ENCODE results near the gene NT5DC3.
A peak's percentile ranks its signal among the peaks of the same experiment; 100 is the strongest.

NT5DC3 gene

DNA sequence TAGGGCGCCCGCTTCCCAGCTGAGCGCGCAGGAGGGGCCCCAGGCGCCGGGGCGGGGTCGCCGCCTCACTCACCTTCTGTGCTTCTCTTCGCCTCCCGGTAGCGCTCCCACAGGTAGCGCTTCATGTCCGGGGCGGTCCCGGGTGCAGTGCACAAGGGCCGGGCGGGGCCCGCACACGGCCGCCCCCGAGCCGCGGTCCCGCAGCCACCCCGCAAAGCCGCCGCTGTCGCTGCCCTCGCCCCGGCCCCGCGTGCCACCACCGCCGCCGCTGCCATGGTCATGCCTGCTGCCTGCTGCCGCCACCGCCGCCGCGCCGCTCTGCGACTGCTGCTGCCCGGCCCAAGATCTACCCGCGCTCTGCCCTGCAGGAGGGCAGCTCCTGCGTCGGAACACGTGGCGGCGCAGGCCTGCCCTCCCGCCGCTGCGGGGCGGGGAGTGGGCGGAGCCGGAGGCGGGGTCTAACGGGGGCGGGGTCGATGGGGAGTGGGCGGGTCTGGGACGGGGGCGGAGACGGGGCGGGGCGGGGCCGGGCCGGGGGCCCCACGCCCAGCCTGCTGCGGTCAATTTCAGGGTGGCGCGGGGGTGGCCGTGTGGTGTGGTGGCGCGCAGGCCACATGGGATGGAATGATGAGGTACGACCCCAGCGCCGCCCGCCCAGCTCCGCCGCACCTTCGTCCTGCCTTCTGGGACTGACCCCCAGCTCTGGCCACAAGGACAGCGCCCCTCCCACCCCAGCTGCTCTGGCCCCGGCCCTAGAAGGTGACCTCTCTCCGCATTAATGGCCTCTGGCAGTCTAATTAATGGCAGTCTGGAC is at the start of gene NT5DC3:
Gene NT5DC3, minus strand, starts transcription at position 359 of the 814 bp plus-strand sequence. Its CDS starts 78 bp downstream, at position 281.
- no peaks in the 10 kb centered on the region for H3K36me3 ChIP-seq (ENCODE audit: control insufficient read depth, insufficient read depth, low read length)
- H3K27ac ChIP-seq (ENCODE audit: low read depth, low read length) = no peak within 1 kb of the TSS
- peak within 1 kb of the TSS; percentile 84 for H3K4me3 ChIP-seq (ENCODE audit: low read depth, low read length)
- H3K9ac ChIP-seq (ENCODE audit: low read length) = peak within 1 kb of the TSS; percentile 57
- peaks cover 10% of the 10 kb centered on the region for H3K27me3 ChIP-seq (ENCODE audit: control insufficient read depth, insufficient read depth, low read length)
- no peaks in the 10 kb centered on the region for H3K9me3 ChIP-seq (ENCODE audit: control insufficient read depth, insufficient read depth, low read depth, low read length)
- peaks cover 8% of the 10 kb centered on the region for H3K4me1 ChIP-seq (ENCODE audit: control insufficient read depth, insufficient read depth, low read length)

DNA sequence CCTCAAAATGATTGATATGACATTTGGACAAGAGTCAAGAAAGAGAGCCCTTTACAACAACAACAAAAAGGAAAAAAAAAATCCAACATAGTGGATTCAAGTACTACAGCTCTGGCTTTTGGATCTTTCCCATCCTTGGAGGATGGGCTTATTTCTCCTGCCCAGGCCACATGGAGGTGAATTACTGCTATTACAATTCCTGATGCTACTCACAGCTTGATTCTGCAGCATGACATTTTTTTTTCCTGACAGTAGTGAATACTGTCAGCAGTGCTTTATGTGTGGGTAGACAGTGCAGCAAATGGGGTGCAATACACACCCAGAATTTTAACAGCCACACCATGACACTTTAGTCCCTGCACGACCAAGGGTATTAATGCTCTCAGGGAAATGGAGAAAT is 46.7 kb upstream of the NT5DC3 start:
- Histone ChIP-seq H3K27me3 (ENCODE audit: control insufficient read depth, insufficient read depth, low read length) (no peaks in the 10 kb centered on the region), H3K9ac (ENCODE audit: low read length) (no peak overlapping the region), H3K27ac (ENCODE audit: low read depth, low read length) (no peak overlapping the region), H3K4me3 (ENCODE audit: low read depth, low read length) (no peak overlapping the region), H3K36me3 (ENCODE audit: control insufficient read depth, insufficient read depth, low read length) (no peaks in the 10 kb centered on the region), H3K4me1 (ENCODE audit: control insufficient read depth, insufficient read depth, low read length) (no peaks in the 10 kb centered on the region), H3K9me3 (ENCODE audit: control insufficient read depth, insufficient read depth, low read depth, low read length) (no peaks in the 10 kb centered on the region)

DNA sequence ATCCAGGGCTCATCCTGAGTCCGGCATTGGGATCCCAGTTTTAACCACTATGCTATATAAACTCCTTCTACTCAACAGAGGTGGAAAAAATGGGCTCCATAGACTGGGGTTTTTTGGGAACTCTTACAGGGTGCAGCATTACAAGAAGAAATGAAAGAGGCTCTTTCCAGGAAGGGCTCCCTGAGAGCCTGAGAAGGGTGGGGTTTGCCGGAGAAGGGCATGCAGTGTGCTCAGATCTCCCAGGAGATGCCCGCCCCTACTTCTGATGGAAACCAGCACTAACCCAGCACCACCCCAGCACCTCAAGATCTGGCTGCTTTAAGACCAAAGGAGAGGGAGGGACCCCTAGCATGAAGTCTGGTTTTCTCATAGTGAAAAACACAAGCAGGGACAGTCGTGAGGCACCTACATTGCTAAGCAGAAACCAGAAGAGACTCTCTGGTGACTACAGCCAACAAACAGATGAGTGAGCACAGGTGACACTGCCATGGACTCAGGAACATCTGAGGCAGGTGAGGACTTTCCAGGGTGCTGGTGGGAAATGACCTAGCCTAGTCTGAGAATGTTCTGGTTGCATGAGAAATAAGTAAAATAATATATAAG is 45.3 kb upstream of the NT5DC3 start:
- Histone ChIP-seq H3K4me3 (ENCODE audit: low read depth, low read length) (no peak overlapping the region), H3K27me3 (ENCODE audit: control insufficient read depth, insufficient read depth, low read length) (no peaks in the 10 kb centered on the region), H3K27ac (ENCODE audit: low read depth, low read length) (no peak overlapping the region), H3K9me3 (ENCODE audit: control insufficient read depth, insufficient read depth, low read depth, low read length) (no peaks in the 10 kb centered on the region), H3K36me3 (ENCODE audit: control insufficient read depth, insufficient read depth, low read length) (no peaks in the 10 kb centered on the region), H3K9ac (ENCODE audit: low read length) (no peak overlapping the region), H3K4me1 (ENCODE audit: control insufficient read depth, insufficient read depth, low read length) (no peaks in the 10 kb centered on the region)

DNA sequence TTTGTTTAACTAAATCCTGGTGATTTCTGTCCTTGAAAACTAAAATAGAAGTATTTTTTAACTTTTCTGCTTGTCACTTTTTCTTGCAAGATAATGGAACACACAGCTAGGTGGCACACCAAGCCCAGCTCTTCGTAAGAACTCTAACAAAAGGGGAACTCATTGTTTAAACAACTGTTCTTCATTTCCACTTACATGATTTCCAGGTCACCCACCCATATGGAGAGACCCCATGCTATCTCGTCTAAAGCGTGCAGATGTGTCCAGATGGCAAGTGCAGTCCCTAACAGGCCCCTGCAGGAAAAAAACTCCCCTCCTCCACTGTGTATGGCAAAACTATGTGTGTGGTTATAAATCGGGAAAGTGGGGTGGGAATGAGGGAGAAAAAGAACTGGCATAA is 43.3 kb upstream of the NT5DC3 start:
- no peak overlapping the region for H3K9ac ChIP-seq (ENCODE audit: low read length)
- no peaks in the 10 kb centered on the region for H3K27me3 ChIP-seq (ENCODE audit: control insufficient read depth, insufficient read depth, low read length)
- no peaks in the 10 kb centered on the region for H3K36me3 ChIP-seq (ENCODE audit: control insufficient read depth, insufficient read depth, low read length)
- H3K27ac ChIP-seq (ENCODE audit: low read depth, low read length) = no peak overlapping the region
- peaks cover 6% of the 10 kb centered on the region; the same call in 1 of the 2 replicates for H3K4me1 ChIP-seq (ENCODE audit: control insufficient read depth, insufficient read depth, low read length)
- H3K4me3 ChIP-seq (ENCODE audit: low read depth, low read length) = no peak overlapping the region
- H3K9me3 ChIP-seq (ENCODE audit: control insufficient read depth, insufficient read depth, low read depth, low read length) = no peaks in the 10 kb centered on the region

DNA sequence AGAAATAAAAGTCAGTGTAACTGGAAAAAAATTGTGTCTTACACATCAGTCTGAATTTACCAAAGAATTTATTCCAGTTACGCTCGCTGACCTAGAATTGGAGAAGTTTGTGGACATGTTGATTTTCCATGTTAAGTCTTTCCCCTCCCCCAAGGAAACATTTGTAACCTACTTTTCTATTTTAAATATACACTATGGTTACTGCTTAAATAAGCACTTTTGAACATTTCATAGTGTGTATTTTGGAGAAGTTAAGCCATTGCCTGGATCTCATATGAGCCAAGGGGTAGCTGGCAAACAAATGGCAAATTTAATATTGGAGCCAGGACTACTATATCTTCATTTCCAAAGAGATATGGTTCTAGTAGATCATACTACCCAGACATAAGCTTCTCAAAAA is 42.9 kb upstream of the NT5DC3 start:
- Histone ChIP-seq H3K27me3 (ENCODE audit: control insufficient read depth, insufficient read depth, low read length) (no peaks in the 10 kb centered on the region), H3K27ac (ENCODE audit: low read depth, low read length) (no peak overlapping the region), H3K36me3 (ENCODE audit: control insufficient read depth, insufficient read depth, low read length) (no peaks in the 10 kb centered on the region), H3K4me1 (ENCODE audit: control insufficient read depth, insufficient read depth, low read length) (peaks cover 6% of the 10 kb centered on the region; the same call in 1 of the 2 replicates), H3K9me3 (ENCODE audit: control insufficient read depth, insufficient read depth, low read depth, low read length) (no peaks in the 10 kb centered on the region), H3K9ac (ENCODE audit: low read length) (no peak overlapping the region), H3K4me3 (ENCODE audit: low read depth, low read length) (no peak overlapping the region)

DNA sequence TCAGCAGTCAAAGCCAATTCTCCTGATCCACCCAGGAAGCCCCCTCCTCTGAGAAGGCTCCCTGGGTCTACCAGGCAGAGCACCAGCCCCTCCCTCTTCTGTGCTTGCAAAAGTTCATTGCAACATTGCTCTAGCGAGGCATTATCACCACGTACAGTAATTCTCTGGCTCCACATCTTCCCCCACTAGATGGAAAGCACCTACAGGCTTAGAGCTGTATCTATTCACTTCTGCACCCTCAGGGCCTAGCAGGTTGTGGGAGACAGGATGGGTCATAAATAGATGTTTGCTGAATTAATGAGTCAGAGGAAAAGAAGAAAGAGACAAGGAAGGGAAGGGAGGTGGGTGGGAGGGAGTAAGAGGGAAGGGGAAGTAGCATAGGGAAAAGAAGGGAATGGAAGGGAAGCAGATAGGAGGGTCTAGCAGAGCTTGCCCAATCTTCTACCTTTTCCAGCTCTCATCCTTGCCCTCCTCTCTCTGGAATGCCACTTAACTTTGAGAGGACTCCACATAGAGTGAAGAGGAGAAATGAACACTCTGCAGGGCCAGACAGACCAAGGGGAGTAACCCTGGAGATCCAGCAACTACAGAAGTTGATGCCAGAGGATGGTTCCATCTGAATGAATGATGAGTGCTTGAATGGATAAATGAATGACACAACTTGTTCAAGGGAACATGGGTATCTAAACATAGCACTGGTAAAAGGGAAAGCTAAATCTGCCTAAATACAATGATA is 42.0 kb upstream of the NT5DC3 start:
- peaks cover 6% of the 10 kb centered on the region; the same call in 1 of the 2 replicates for H3K4me1 ChIP-seq (ENCODE audit: control insufficient read depth, insufficient read depth, low read length)
- no peak overlapping the region for H3K4me3 ChIP-seq (ENCODE audit: low read depth, low read length)

DNA sequence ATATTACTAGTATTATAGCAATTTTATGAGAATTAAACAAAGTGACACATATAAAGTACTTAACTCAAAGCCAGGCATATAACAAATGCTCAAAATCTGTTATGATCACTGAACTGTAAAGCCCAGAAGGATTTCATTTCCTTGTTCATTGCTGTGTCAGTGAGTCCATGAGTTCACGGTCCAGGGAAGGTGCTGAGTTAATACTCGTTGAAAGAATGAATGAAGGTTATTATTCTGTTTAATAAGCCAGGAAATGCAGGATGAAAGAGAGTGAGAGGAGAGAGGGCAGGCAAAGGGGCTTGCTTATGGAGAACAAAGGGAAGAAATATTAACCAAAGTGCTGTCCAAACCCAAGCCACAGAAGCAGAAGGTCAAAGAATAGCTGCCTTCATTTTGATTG is 40.2 kb upstream of the NT5DC3 start:
- Histone ChIP-seq H3K27me3 (ENCODE audit: control insufficient read depth, insufficient read depth, low read length) (no peaks in the 10 kb centered on the region), H3K4me1 (ENCODE audit: control insufficient read depth, insufficient read depth, low read length) (peaks cover 6% of the 10 kb centered on the region; the same call in 1 of the 2 replicates), H3K9me3 (ENCODE audit: control insufficient read depth, insufficient read depth, low read depth, low read length) (no peaks in the 10 kb centered on the region), H3K9ac (ENCODE audit: low read length) (no peak overlapping the region), H3K4me3 (ENCODE audit: low read depth, low read length) (no peak overlapping the region), H3K27ac (ENCODE audit: low read depth, low read length) (no peak overlapping the region), H3K36me3 (ENCODE audit: control insufficient read depth, insufficient read depth, low read length) (no peaks in the 10 kb centered on the region)

More for the DNA sequence above, 42.0 kb upstream of the NT5DC3 start:
- no peaks in the 10 kb centered on the region for H3K9me3 ChIP-seq (ENCODE audit: control insufficient read depth, insufficient read depth, low read depth, low read length)
- H3K9ac ChIP-seq (ENCODE audit: low read length) = no peak overlapping the region
- no peaks in the 10 kb centered on the region for H3K36me3 ChIP-seq (ENCODE audit: control insufficient read depth, insufficient read depth, low read length)
- no peak overlapping the region for H3K27ac ChIP-seq (ENCODE audit: low read depth, low read length)
- H3K27me3 ChIP-seq (ENCODE audit: control insufficient read depth, insufficient read depth, low read length) = no peaks in the 10 kb centered on the region

DNA sequence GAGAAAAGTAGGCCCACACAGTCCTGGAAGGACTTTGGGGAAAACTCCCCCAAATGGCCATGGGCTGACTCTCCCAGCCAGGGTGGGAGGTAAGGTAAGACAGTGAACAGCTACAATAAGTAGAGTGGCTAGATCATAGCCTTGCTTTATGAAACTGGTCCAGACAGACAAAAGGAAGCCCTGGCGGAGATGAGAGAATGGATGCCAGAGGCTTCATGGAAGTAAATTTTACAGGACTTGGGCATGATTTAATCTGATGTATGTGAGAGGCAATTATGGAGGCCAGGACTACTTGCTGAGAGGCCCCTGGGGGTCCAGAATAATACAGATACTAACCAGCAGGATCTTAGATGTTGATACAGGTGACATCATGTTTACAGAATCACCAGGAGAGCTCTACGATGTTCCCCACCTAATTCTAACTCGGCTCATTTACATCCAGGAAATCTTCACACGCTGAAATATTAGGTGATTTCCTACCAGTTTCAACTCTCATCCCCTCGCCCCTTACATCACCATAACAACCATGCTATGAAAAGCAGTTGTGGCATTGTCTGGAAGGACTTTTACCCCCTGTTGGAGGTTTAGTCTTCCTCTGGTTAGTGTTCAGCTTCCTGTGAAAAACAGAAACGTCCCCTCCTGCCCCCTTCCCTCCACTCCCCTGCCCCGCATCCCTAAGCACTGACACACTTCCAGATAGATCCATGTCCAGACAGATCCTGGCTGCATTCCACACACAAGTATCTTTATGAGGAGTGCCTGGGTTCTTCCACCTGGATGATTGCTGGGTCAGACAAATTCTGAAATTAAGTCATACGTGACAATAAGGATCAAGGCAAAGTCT is 39.5 kb upstream of the NT5DC3 start:
- no peaks in the 10 kb centered on the region for H3K36me3 ChIP-seq (ENCODE audit: control insufficient read depth, insufficient read depth, low read length)
- peaks cover 6% of the 10 kb centered on the region; the same call in 1 of the 2 replicates for H3K4me1 ChIP-seq (ENCODE audit: control insufficient read depth, insufficient read depth, low read length)
- no peak overlapping the region for H3K27ac ChIP-seq (ENCODE audit: low read depth, low read length)
- H3K27me3 ChIP-seq (ENCODE audit: control insufficient read depth, insufficient read depth, low read length) = no peaks in the 10 kb centered on the region
- H3K9ac ChIP-seq (ENCODE audit: low read length) = no peak overlapping the region
- H3K9me3 ChIP-seq (ENCODE audit: control insufficient read depth, insufficient read depth, low read depth, low read length) = no peaks in the 10 kb centered on the region
- no peak overlapping the region for H3K4me3 ChIP-seq (ENCODE audit: low read depth, low read length)

DNA sequence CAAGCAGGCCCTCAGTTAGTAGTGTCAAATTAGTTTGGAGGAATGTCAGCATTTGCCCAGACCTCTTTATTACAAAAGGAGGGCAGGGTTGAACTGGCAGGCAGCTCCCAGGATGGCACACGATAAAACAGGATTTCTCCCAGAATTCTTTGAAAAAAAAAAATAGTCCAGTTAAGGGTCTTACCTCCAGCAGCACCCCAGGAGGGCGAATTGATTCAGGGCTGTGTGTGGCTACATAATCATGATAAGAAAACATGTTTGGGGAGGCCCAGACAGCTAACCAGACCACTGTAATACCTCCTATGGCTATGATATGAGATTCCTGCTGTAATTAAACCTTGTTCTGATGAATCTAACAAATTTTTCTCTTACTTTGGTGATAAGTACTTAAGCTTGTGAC is 38.8 kb upstream of the NT5DC3 start:
- no peaks in the 10 kb centered on the region for H3K27me3 ChIP-seq (ENCODE audit: control insufficient read depth, insufficient read depth, low read length)
- H3K9ac ChIP-seq (ENCODE audit: low read length) = no peak overlapping the region
- peaks cover 6% of the 10 kb centered on the region; the same call in 1 of the 2 replicates for H3K4me1 ChIP-seq (ENCODE audit: control insufficient read depth, insufficient read depth, low read length)
- no peaks in the 10 kb centered on the region for H3K36me3 ChIP-seq (ENCODE audit: control insufficient read depth, insufficient read depth, low read length)
- no peak overlapping the region for H3K4me3 ChIP-seq (ENCODE audit: low read depth, low read length)
- no peaks in the 10 kb centered on the region for H3K9me3 ChIP-seq (ENCODE audit: control insufficient read depth, insufficient read depth, low read depth, low read length)
- no peak overlapping the region for H3K27ac ChIP-seq (ENCODE audit: low read depth, low read length)

DNA sequence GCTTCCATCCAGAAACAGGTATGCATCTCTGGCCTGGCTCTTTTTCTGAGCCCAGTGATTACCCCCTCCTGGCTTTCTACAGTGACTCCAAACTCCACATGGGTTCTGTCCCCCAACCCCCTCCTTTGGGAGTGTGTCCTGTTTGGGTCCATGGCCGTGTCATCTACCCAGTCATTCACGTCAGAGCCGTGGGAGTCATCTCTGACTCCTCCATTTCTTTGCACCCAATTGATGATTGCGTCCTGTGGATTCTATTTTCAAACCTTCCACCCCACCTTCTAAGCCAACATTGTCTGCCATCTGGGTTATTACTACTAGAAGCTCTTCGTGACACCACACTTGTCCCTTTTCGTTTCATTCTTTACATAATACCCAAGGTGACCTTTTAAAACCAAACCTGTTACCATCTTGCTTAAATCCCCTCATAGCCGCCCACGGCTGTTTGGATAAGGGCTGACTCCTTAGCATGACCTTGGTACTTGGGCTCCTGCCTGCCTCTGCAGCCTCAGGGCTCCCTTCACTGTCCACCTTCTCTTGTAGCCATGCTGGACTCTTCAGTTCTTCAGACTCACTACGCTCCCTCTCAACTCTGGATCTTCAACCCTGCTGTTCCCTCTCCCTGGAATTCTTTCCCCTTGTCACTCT is 38.1 kb upstream of the NT5DC3 start:
- Histone ChIP-seq H3K4me3 (ENCODE audit: low read depth, low read length) (no peak overlapping the region), H3K36me3 (ENCODE audit: control insufficient read depth, insufficient read depth, low read length) (no peaks in the 10 kb centered on the region), H3K9ac (ENCODE audit: low read length) (no peak overlapping the region), H3K9me3 (ENCODE audit: control insufficient read depth, insufficient read depth, low read depth, low read length) (no peaks in the 10 kb centered on the region), H3K27me3 (ENCODE audit: control insufficient read depth, insufficient read depth, low read length) (no peaks in the 10 kb centered on the region), H3K4me1 (ENCODE audit: control insufficient read depth, insufficient read depth, low read length) (peaks cover 6% of the 10 kb centered on the region; the same call in 1 of the 2 replicates), H3K27ac (ENCODE audit: low read depth, low read length) (no peak overlapping the region)

Data from HUES6 (cell line).